ENCODE measurements around the gene ZP3. TPM values are rescaled to one million over a fixed set of nuclear protein-coding genes. Genes with fewer than 3 reads are reported as not detected.

ZP3 gene
- 0.25 and 0.29 TPM in 2 replicates for total RNA-seq (2013; cell fraction: nucleolus; rRNA removed)
- 3.0 and 5.2 TPM in 2 replicates for total RNA-seq (2014; rRNA removed)
- 2.7 and 3.3 TPM in 2 replicates for total RNA-seq (2014; rRNA removed; fragmentation: Illumina TruSeq; extraction: Trizol)
- 2.2 and 3.0 TPM in 2 replicates for total RNA-seq (2021)
- polyA plus RNA-seq (2011; ENCODE audit: low read depth): 9.5 TPM
- 0.07 and 0.39 TPM in 2 replicates for polyA plus RNA-seq (2011; rRNA removed)
- 0.21 and 0.22 TPM in 2 replicates for polyA plus RNA-seq (2011; cell fraction: cytosol; rRNA removed)
- polyA plus RNA-seq (2011; cell fraction: nucleus; rRNA removed): 0.16 and 0.31 TPM in 2 replicates
- polyA plus RNA-seq (2012): 2.2 and 5.0 TPM in 2 replicates
- 1.6 and 3.0 TPM in 2 replicates for polyA plus RNA-seq (2014; fragmentation: Illumina TruSeq; extraction: Trizol)
- 1 to 10 TPM; 2.0 to 5.1 TPM for polyA plus RNA-seq (2014; fragmentation: Nextera tagmentation; extraction: Ambion mirVana)
- 0.90 and 2.0 TPM in 2 replicates for polyA plus RNA-seq (2014; rRNA removed)
- 1 to 10 TPM; 1.6 to 2.9 TPM for polyA plus RNA-seq (2016; fragmentation: Nextera tagmentation; extraction: Ambion mirVana)
- polyA minus RNA-seq (2011; rRNA and poly(A)+ RNA removed): 1.2 and 1.4 TPM in 2 replicates
- polyA minus RNA-seq (2011; cell fraction: cytosol; rRNA and poly(A)+ RNA removed): 5.7 TPM in 1 of 2 replicates, not detected in the other
- 0.29 TPM in 1 of 2 replicates, not detected in the other for polyA minus RNA-seq (2011; cell fraction: nucleus; rRNA and poly(A)+ RNA removed)
- percentile 21 among the genes with signal in this experiment for Bru-seq, nascent RNA
- percentile 13 among the genes with signal in this experiment for BruChase-seq, experiment 1, labeled RNA remaining after a 6-hour chase
- percentile 14 among the genes with signal in this experiment for BruChase-seq, experiment 2, labeled RNA remaining after a 2-hour chase
- long read RNA-seq, experiment 1: 0 reads
- long read RNA-seq, experiment 2: 0 reads

DNA sequence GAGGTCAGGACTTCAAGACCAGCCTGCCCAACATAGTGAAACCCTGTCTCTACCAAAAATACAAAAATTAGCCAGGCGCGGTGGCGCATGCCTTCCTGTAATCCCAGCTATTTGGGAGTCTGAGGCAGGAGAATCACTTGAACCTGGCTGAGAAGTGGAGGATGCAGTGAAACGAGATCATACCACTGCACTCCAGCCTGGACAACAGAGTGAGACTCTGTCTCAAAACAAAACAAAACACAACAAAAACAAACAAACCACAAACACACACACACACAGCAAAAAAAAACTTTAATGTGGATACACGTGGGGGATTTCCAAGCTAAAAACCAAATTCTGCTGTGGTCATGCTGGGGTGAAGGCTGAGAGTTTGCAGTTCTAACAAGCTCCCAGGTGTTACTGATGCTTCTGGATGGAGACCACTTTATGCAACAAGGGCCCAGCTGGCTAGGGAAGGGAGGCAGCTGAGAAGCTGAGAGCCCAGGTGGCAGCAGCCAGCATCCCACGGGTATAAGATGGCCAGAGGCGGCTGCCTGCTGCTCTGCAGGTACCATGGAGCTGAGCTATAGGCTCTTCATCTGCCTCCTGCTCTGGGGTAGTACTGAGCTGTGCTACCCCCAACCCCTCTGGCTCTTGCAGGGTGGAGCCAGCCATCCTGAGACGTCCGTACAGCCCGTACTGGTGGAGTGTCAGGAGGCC, at the start of gene ZP3:
Gene ZP3, plus strand, starts transcription at position 538 of the 699 bp plus-strand sequence. Its CDS starts 15 bp downstream, at position 553.
- intact Hi-C loops (cut with micrococcal nuclease; ENCODE audit: unreplicated experiment): no loop called here
- POLR2A ChIA-PET: interaction anchor here (0.6 kb wide), 1 partner anchor 60 kb away, joined by 4 read pairs; no protein-coding TSS in a partner anchor
- 46% methylated on average over 10 of the region's 10 CpGs for WGBS (ENCODE audit: insufficient coverage, insufficient replicate concordance, low lambda C conversion rate, missing lambda C conversion rate)
- TF ChIP-seq NR2F1 (conservative IDR thresholded peaks at IDR 0.05) (no peak), RELA (IDR thresholded peaks at IDR 0.05; ENCODE audit: borderline replicate concordance, partially characterized antibody) (peak; percentile 44), TCF12 (IDR thresholded peaks at IDR 0.05; ENCODE audit: low read depth, low read length) (peak; percentile 93), STAT1 (conservative IDR thresholded peaks at IDR 0.05) (no peak), ZSCAN29 (IDR thresholded peaks at IDR 0.05) (no peak), GABPA (IDR thresholded peaks at IDR 0.05; ENCODE audit: low read depth) (no peak), RCOR1 (conservative IDR thresholded peaks at IDR 0.05; ENCODE audit: low read depth, low read length) (no peak), TCF3 (IDR thresholded peaks at IDR 0.05; ENCODE audit: borderline replicate concordance, insufficient read depth, low read depth, low read length) (peak; percentile 65; the same call in 1 of the 2 replicates), ZNF24 (IDR thresholded peaks at IDR 0.05) (no peak), IKZF2 (IDR thresholded peaks at IDR 0.05) (0 out of 4 replicates have a peak, but pooled peaks of 1 of the 2 experiments have one; percentile 17), GATAD2B (conservative IDR thresholded peaks at IDR 0.05; ENCODE audit: low read depth) (no peak), NFIC (IDR thresholded peaks at IDR 0.05; ENCODE audit: low read depth, low read length) (no peak), MTA2 (IDR thresholded peaks at IDR 0.05; ENCODE audit: low read depth) (no peak)
- TF ChIP-seq, protein P1, sequence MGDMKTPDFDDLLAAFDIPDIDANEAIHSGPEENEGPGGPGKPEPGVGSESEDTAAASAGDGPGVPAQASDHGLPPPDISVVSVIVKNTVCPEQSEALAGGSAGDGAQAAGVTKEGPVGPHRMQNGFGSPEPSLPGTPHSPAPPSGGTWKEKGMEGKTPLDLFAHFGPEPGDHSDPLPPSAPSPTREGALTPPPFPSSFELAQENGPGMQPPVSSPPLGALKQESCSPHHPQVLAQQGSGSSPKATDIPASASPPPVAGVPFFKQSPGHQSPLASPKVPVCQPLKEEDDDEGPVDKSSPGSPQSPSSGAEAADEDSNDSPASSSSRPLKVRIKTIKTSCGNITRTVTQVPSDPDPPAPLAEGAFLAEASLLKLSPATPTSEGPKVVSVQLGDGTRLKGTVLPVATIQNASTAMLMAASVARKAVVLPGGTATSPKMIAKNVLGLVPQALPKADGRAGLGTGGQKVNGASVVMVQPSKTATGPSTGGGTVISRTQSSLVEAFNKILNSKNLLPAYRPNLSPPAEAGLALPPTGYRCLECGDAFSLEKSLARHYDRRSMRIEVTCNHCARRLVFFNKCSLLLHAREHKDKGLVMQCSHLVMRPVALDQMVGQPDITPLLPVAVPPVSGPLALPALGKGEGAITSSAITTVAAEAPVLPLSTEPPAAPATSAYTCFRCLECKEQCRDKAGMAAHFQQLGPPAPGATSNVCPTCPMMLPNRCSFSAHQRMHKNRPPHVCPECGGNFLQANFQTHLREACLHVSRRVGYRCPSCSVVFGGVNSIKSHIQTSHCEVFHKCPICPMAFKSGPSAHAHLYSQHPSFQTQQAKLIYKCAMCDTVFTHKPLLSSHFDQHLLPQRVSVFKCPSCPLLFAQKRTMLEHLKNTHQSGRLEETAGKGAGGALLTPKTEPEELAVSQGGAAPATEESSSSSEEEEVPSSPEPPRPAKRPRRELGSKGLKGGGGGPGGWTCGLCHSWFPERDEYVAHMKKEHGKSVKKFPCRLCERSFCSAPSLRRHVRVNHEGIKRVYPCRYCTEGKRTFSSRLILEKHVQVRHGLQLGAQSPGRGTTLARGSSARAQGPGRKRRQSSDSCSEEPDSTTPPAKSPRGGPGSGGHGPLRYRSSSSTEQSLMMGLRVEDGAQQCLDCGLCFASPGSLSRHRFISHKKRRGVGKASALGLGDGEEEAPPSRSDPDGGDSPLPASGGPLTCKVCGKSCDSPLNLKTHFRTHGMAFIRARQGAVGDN (IDR thresholded peaks at IDR 0.05): no peak
- TF ChIP-seq, protein P2, sequence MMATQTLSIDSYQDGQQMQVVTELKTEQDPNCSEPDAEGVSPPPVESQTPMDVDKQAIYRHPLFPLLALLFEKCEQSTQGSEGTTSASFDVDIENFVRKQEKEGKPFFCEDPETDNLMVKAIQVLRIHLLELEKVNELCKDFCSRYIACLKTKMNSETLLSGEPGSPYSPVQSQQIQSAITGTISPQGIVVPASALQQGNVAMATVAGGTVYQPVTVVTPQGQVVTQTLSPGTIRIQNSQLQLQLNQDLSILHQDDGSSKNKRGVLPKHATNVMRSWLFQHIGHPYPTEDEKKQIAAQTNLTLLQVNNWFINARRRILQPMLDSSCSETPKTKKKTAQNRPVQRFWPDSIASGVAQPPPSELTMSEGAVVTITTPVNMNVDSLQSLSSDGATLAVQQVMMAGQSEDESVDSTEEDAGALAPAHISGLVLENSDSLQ (IDR thresholded peaks at IDR 0.05): no peak

More for the DNA sequence above, at the start of gene ZP3:
- ChIA-PET RAD21 (ENCODE audit: unreplicated experiment) (no interaction called here), SMC1A (ENCODE audit: uncharacterized antibody, unreplicated experiment) (interaction anchor here (0.8 kb wide), 1 partner anchor 411 kb away, joined by 3 read pairs; no protein-coding TSS in a partner anchor), CTCF (interaction anchor here (0.9 kb wide), 1 partner anchor 85 kb away, joined by 4 read pairs; the partner anchor contains the start of gene UPK3B)
- DNase-seq (ENCODE audit: low read depth, low spot score) (peak; percentile 40), ATAC-seq (peak; percentile 89), FAIRE-seq (peak; percentile 77)
- Histone ChIP-seq H3K4me3 (no peak within 1 kb of the TSS), H4K20me1 (ENCODE audit: control insufficient read depth, insufficient read depth) (no peaks in the 10 kb centered on the region), H2AFZ (ENCODE audit: control insufficient read depth, low read depth, low read length) (no peak within 1 kb of the TSS), H3K4me1 (ENCODE audit: control insufficient read depth, insufficient read depth, low read length) (peaks cover 13% of the 10 kb centered on the region), H3K79me2 (ENCODE audit: control insufficient read depth, insufficient read depth, low read length) (no peaks in the 10 kb centered on the region), H3K27ac (ENCODE audit: control insufficient read depth, insufficient read depth) (no peak within 1 kb of the TSS), H3K4me2 (ENCODE audit: control insufficient read depth, insufficient read depth) (no peak within 1 kb of the TSS; the same call in 1 of the 2 replicates), H3K9ac (ENCODE audit: control insufficient read depth, insufficient read depth, low read length) (no peak within 1 kb of the TSS), H3K36me3 (ENCODE audit: control insufficient read depth in 2 of 2, insufficient read depth in 2 of 2, low read length in 1 of 2) (no peaks in the 10 kb centered on the region), H3K9me3 (replicated peaks; ENCODE audit: control insufficient read depth, insufficient read depth, low read length) (no peaks in the 10 kb centered on the region), H3K27me3 (replicated peaks in 1 of 2; ENCODE audit: control insufficient read depth in 2 of 2, insufficient read depth in 2 of 2, low read length in 1 of 2) (no peaks in the 10 kb centered on the region)
- in situ Hi-C loops (cut with MboI): no loop called here
- no TSS peak for BruUV-seq (replicated peaks)

All from GM12878 (cell line).